ENCODE measurements around the gene WDHD1. TPM values are rescaled to one million over a fixed set of nuclear protein-coding genes. Genes with fewer than 3 reads are reported as not detected.
"Not testable (repeated sequence)": the region's sequence is repeated elsewhere in the genome, so short reads cannot be mapped to it uniquely, and the experiment has no call there.

The WDHD1 gene
- total RNA-seq, 4 donors from 2014 or later, result 1.3 to 3.4 (median 2.3) TPM

GRCh38 chr14:55070981-55071411, 44.1 kb upstream of the WDHD1 start:
- H3K27ac ChIP-seq, result no peak overlapping the region
- no peak overlapping the region for H3K4me3 ChIP-seq
- no peaks in the 10 kb centered on the region for H3K27me3 ChIP-seq
- no peaks in the 10 kb centered on the region for H3K9me3 ChIP-seq
- peaks cover 3% of the 10 kb centered on the region for H3K36me3 ChIP-seq
- DNase-seq (ENCODE audit: low spot score in 2 of 2), result no peak
- peaks cover 32% of the 10 kb centered on the region for H3K4me1 ChIP-seq
- 66% methylated on average over 4 of the region's 4 CpGs for WGBS
- TF ChIP-seq EP300 (IDR thresholded peaks at IDR 0.05), result no peak
- no peak for TF ChIP-seq POLR2A (IDR thresholded peaks at IDR 0.05)
- no peak for TF ChIP-seq CTCF (IDR thresholded peaks at IDR 0.05)
- TF ChIP-seq POLR2AphosphoS5 (IDR thresholded peaks at IDR 0.05), result no peak

GRCh38 chr14:55066223-55066622, 39.3 kb upstream of the WDHD1 start:
- no peak overlapping the region for H3K27ac ChIP-seq
- TF ChIP-seq EP300 (IDR thresholded peaks at IDR 0.05), result no peak
- no peak for TF ChIP-seq POLR2A (IDR thresholded peaks at IDR 0.05)
- TF ChIP-seq POLR2AphosphoS5 (IDR thresholded peaks at IDR 0.05), result no peak
- no peak for TF ChIP-seq CTCF (IDR thresholded peaks at IDR 0.05)
- peaks cover 17% of the 10 kb centered on the region for H3K4me1 ChIP-seq

GRCh38 chr14:55065411-55065810, 38.5 kb upstream of the WDHD1 start:
- no peak overlapping the region for H3K4me3 ChIP-seq
- H3K27ac ChIP-seq, result no peak overlapping the region
- DNase-seq (ENCODE audit: low spot score in 2 of 2), result no peak
- TF ChIP-seq POLR2A (IDR thresholded peaks at IDR 0.05), result no peak
- no peak for TF ChIP-seq EP300 (IDR thresholded peaks at IDR 0.05)
- TF ChIP-seq CTCF (IDR thresholded peaks at IDR 0.05), result no peak
- no peak for TF ChIP-seq POLR2AphosphoS5 (IDR thresholded peaks at IDR 0.05)
- no peaks in the 10 kb centered on the region for H3K9me3 ChIP-seq
- H3K36me3 ChIP-seq, result peaks cover 40% of the 10 kb centered on the region
- peaks cover 17% of the 10 kb centered on the region for H3K4me1 ChIP-seq
- H3K27me3 ChIP-seq, result no peaks in the 10 kb centered on the region
- 54% methylated on average over 2 of the region's 2 CpGs for WGBS

More at GRCh38 chr14:55066223-55066622, 39.3 kb upstream of the WDHD1 start:
- Histone ChIP-seq H3K9me3 (no peaks in the 10 kb centered on the region), H3K27me3 (no peaks in the 10 kb centered on the region), H3K36me3 (peaks cover 40% of the 10 kb centered on the region), H3K4me3 (no peak overlapping the region)
- no peak for DNase-seq (ENCODE audit: low spot score in 2 of 2)
- 89% methylated on average over 1 of the region's 1 CpG for WGBS

- H3K9me3 ChIP-seq; DNase-seq (ENCODE audit: low spot score in 2 of 2); H3K27me3 ChIP-seq; H3K4me3 ChIP-seq; H3K27ac ChIP-seq: not testable (repeated sequence)
- 66% methylated on average over 2 of the region's 2 CpGs for WGBS
- Histone ChIP-seq H3K4me1 (peaks cover 17% of the 10 kb centered on the region), H3K36me3 (peaks cover 40% of the 10 kb centered on the region)
Observed at GRCh38 chr14:55064896-55065295, 38.0 kb upstream of the WDHD1 start.

GRCh38 chr14:55062517-55063351, 35.8 kb upstream of the WDHD1 start:
- H3K4me3 ChIP-seq, result no peak overlapping the region
- no peak overlapping the region for H3K27ac ChIP-seq
- H3K36me3 ChIP-seq, result peaks cover 49% of the 10 kb centered on the region
- H3K4me1 ChIP-seq, result peaks cover 17% of the 10 kb centered on the region
- no peaks in the 10 kb centered on the region for H3K27me3 ChIP-seq
- DNase-seq (ENCODE audit: low spot score in 2 of 2), result no peak
- WGBS, result 66% methylated on average over 11 of the region's 11 CpGs
- H3K9me3 ChIP-seq, result no peaks in the 10 kb centered on the region
- TF ChIP-seq POLR2AphosphoS5 (IDR thresholded peaks at IDR 0.05), result no peak
- no peak for TF ChIP-seq EP300 (IDR thresholded peaks at IDR 0.05)
- TF ChIP-seq POLR2A (IDR thresholded peaks at IDR 0.05), result no peak
- no peak for TF ChIP-seq CTCF (IDR thresholded peaks at IDR 0.05)
